Inflammatory macrophage (primary cell): Measurements from ENCODE around the gene MPND.
A peak's percentile ranks its signal among the peaks of the same experiment; 100 is the strongest.

Experiments used
- DNase-seq, 2 donors: peaks; one replicate each; pipeline ENCODE4 v3.0.0-alpha.2; 2020 to 2022
- total RNA-seq, 18 experiments: gene quantifications; one replicate each; lab custom pipeline; 2026; ENCODE audit warnings: mixed read lengths in 6 of 18, inconsistent platforms in 2 of 18; lab: John Stamatoyannopoulos, UW

The MPND gene, protein sequence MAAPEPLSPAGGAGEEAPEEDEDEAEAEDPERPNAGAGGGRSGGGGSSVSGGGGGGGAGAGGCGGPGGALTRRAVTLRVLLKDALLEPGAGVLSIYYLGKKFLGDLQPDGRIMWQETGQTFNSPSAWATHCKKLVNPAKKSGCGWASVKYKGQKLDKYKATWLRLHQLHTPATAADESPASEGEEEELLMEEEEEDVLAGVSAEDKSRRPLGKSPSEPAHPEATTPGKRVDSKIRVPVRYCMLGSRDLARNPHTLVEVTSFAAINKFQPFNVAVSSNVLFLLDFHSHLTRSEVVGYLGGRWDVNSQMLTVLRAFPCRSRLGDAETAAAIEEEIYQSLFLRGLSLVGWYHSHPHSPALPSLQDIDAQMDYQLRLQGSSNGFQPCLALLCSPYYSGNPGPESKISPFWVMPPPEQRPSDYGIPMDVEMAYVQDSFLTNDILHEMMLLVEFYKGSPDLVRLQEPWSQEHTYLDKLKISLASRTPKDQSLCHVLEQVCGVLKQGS
- 22.2 to 90.0 (median 53.8) reads per million in 18 experiments for total RNA-seq

DNA sequence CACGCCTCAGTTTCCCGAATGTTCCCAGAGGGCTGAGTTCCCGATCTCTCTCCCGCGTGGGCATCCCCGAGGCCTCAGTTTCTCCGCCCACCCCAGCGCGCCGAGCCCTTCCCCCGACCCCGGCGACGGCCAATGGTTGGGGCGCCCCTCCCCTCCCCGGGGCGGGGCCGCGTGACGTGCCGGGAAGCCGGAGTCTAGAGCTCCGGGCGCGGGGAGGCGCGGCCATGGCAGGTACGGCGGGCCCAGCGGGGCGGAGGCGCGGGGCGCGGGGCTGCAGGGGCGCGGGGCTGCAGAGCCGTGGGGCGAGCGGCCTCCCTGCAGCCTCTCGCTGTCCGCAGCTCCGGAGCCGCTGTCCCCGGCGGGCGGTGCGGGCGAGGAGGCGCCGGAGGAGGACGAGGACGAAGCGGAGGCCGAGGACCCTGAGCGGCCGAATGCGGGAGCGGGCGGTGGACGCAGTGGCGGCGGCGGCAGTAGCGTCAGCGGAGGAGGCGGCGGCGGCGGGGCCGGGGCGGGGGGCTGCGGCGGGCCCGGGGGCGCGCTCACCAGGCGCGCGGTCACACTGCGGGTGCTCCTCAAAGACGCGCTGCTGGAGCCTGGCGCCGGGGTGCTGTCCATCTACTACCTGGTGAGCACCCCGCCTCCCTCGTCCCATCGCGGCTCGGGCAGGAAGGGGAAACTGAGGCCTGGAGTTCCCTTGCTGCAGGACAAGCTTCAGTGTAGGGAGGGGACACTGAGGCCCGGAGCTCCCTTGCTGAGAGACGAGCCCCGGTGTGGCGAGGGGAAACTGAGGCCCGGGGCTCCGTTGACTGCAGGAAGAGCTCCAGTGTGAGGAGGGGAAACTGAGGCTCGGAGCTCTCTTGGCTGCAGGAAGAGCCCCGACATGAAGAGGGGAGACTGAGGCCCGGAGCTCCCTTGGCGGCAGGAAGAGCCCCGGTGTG is at the start of gene MPND:
TSS of gene MPND (plus strand) at position 193 of the 938 bp plus-strand sequence. CDS start at position 225, 32 bp downstream.
- DNase-seq = peak; percentile 86 to 91

DNA sequence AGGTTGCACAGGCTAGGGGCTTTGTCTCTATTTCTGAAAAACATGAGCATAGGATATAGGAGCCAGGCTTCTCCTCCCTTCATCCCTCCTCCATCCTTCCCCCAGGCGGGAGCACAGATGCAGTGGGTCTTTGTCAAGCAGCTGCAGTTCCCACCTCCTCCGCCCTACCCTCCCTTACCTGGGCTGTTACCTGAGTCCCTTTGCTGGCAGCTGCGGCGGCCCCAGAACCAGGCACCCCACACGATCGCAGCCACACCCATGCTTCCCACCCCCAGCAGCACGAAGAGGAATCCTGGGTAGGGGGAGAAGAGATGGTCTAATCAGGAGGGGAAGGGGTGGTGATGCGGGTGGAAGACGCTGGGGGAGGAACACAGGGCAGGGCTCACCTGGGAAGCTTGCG is 49.0 kb upstream of the MPND start:
- no peak for DNase-seq

DNA sequence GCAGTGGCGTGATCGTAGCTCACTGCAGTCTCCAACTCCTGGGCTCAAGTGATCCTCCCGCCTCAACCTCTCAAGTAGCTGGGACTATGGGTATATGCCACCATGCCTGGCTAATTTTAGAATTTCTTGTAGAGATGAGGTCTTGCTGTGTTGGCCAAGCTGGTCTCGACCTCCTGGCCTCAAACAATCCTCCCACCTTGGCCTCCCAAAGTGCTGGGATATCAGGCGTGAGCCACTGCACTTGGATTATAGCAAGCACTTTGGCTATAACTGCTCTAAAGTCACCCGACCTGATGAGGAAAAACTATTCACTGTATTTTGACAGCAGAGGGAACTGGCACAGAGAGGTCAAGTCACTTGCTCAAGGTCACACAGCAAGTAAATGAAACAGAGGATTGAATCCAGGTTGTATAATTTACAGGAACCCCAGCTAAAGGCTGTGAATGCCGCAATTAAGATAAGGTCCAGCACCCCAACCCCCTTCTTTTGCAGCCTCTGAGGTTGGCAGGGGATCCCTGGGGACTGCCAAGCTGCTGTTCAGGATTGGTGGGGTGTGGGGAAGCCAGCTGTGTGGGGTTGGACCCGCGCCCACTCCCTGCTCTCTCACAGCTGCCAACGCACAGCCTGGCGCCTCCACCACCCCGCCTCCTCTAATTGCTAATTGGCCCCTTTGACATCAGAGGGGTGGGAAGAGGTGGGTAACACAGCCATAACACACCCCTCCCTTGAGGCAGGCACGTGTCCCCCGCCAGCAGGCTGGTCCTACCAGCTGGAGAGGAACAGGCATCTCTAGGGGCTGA is 47.2 kb upstream of the MPND start:
- no peak for DNase-seq

DNA sequence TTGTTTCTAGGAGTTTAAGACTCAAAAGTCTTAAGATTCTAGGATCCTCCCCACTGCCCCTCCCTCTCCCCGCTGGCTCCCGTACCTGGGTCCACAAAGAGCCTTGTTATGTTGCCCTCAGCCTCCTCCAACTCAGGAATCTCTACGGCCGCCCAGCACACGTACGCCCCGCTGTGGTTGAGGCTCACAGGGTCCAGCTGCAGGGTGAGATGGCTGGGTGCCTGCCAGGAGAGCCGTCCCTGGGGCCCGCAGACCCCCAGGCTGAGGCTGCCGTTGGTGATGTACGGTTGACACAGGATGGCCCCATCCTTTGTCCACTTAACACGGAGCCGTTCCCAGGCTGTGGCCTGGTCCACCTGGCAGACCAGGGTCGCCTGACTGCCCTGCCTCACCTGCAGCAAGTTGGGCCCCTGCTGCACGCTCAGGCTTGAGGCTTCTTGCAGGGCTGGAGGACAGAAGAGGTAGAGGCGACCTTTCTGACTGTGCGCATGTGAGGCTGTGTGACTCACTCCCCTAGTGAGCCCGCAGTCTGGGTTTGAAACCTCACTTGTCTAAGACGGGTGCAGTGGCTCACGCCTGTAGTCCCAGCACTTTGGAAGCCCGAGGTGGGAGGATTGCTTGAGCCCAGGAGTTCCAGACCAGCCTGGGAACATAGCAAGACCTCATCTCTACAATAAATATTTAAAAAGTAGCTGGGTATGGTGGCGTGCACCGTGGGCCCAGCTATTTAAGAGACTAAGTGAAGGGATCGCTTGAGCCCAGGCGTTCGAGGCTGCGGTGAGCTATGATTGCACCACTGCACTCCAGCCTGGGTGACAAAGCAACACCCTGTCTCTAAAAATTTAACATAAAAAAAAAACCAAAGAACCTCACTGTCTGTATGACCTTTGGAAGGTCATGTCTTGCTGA is 45.2 kb upstream of the MPND start:
- DNase-seq = no peak

DNA sequence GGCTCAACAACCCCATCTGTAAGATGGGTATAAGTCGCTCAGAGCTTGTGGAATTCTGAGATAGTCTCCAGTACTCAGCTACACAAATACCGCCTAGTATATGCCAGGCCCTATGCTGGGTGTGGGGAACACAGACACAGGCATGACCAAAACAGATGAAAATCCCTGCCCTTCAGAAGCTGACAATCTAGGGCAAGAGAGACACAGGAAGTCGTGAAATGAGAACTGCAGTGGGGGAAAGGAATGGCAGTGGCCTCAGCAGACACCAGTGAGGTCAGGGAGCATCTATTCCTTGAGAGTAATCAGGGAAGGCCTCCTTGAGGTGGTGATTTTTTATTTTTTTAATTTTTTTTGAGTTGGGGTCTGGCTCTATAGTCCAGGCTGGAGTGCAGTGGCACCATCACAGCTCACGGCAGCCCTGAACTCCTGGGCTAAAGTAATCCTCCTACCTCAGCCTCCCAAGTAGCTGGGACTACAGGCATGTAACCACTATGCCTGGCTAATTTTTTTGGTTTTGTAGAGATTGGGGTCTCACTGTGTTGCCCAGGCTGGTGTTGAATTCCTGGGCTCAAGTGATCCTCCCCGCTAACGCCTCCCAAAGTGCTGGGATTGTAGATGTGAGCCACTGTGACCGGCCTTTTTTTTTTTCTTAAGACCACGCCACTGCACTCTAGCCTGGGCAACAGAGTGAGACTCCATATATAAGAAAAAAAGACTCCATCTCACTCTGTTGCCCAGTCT is 44.4 kb upstream of the MPND start:
- DNase-seq = no peak

DNA sequence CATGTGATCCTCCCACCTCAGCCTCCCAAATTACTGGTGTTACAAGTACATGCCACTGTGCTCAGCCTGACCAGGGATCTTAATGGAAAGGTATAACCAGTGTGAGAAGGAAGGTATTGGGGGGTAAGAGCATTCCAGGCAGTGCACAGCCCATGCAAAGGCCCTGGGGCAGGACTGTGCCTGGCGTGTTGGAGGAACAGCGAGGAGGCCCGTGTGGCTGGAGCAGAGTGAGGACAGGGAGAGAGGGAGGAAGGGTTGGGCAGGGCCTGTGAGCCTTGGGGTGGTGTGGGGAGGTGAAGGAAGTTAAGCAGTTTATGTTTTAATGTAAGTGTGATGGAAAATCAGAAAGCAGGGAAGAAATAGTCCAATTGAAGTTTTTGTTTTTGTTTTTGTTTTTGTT is 42.8 kb upstream of the MPND start:
- DNase-seq = no peak

DNA sequence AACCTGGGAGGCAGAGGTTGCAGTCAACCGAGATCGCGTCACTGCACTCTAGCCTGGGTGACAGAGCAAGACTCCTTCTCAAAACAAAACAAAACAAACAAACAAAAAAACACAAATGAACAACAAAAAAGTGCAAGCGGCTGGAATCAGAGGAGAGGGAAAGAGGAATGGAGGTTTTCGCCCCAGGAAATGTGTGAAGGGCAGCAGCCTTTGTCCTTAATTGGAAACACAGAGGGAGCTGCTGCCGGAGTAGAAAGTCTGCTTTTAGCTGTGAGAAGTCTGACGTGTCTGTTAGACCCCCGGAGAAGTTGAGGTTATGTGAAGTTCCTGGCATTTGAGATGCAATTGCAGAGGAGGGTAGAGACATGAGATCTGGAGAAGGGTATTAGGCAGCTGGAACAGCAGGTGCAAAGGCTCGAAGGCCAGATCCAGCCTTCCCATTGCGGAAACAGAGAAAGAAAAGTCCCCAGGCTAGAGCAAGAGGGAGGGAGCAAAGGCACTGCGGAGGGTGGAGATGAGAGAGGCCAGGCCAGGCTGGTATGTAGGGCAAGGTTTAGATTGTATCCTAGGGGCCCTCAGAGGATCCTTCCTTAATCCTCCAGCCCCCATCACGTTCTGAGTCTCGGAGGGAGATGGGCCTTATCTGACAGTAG is 41.6 kb upstream of the MPND start:
- DNase-seq = no peak

DNA sequence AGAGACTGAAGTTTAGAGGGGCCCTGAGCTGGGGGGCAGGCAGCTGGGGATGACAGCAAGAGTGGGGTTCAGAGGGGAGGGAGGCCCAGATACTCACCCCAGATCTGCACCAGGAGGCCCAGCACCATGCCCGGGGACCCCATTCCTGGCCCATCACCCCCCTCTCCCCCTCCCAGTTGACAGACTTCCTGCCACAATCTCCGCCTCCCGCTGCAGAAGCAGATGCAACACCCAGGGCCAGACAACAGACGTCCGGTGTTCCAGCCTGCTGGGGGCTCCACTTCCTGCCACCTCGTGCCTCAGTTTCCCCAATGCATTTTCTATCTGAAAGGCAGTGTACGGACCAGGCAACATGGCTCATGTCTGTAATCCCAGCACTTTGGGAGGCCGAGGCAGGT is 41.1 kb upstream of the MPND start, which contains the start of gene TMIGD2:
TSS of gene TMIGD2 (minus strand) at position 147 of the 398 bp plus-strand sequence. CDS start at position 143, 4 bp downstream.
- no peak for DNase-seq

DNA sequence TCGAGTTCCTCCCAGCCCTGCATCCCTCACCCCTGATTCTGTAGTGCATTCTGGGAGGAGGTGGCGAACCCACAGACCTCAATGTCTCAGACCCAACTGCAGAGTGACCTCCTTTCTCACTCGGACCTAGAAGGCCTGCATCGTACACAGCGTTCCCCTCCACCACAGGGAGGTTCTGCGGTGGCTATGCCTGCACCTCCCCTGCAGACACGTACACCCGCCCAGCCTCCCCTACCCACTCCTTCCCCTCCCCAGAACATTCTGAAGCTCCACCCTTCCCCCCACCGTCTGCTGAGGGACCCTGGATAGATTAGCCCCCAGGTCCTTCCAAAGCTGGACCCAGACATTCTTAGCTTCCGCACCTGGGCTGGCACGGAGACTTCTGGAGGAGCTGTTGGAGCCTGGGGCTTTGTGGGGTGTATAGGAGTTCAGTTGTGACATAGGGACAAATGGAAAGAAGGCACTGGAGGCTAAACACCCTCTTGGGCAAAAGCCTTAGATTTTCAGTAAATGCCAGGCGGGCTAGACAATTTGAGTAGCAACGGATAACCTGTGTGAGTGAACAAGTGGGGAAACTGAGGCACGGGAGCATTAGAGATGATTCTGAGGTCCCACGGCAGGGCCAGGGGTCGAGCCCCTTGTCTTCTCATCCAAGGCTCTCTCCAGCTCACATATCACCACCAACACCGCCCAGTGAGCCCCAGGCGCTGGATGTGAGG is 39.4 kb upstream of the MPND start:
- no peak for DNase-seq

DNA sequence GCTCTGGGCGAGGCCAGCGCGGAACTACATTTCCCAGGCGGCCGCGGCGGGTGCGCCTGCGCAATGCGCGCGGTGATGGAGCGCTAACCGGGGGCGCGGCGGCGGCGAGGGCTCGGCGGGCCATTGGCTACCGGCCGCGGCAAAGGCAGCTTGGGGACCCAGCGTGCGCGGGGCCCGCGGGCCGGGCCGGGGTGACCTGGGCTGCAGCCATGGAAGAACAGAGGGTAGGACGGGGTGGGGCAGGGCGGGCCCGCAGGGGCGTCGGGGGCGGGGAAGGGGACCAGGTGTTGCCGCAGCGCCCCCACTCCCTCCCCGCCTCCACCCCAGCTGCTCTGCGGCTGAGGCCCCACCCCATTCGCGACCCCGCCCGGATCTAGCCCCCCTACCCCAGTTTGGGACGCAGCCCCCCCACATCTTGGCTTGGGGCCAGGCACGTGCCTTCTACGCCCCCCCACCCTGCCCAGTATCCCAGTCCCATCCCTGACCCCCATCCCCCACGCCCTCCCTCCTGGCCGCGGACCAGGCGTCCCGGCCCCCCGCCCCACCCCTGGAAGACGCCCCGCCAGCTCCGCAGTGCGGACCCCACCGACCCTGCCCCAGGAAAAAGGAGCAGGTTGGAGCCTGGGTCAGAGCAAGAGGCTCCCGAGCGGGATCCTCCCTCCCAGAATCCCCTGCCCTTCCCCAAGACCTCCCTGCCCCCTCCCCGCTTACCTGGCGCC is 38.7 kb upstream of the MPND start, which contains the start of gene FSD1:
TSS of gene FSD1 (plus strand) at position 61 of the 719 bp plus-strand sequence. CDS start at position 210, 149 bp downstream.
- DNase-seq = peak; percentile 12 to 19

DNA sequence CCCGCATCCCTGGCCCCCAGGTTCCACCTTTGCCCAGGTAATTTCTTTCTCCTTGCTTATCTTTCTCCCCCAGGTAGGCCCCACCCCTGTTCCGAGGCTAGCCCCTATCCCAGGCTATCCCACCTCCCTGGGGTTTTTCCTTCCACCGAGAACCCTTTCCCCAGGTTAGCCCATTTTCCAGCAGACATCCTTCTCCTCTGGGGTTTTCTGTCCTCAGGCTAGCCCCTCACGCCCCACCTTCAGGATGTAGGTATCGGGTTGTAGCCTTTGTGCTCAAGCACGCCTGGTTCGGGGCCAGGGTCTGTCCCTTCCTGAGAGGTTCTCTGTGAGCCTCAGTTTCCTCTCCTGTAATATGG is 38.1 kb upstream of the MPND start:
- DNase-seq = no peak

DNA sequence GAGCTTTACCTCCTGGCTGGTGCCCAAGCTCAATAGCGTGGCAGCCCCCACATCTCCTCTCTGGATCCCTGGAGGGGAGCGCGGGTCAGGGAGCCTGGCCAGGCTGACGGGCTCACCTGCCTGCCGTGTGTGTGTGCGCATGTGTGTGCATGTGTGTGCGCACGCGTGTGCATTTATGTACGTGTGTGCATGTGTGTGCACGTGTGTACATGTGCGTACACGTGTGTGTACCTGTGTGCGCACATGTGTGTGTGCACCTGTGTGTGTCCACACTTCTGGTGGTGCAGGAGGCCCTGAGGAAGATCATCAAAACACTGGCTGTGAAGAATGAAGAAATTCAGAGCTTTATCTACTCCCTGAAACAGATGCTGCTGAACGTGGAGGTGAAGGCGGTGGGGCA is 37.7 kb upstream of the MPND start:
- DNase-seq = no peak

DNA sequence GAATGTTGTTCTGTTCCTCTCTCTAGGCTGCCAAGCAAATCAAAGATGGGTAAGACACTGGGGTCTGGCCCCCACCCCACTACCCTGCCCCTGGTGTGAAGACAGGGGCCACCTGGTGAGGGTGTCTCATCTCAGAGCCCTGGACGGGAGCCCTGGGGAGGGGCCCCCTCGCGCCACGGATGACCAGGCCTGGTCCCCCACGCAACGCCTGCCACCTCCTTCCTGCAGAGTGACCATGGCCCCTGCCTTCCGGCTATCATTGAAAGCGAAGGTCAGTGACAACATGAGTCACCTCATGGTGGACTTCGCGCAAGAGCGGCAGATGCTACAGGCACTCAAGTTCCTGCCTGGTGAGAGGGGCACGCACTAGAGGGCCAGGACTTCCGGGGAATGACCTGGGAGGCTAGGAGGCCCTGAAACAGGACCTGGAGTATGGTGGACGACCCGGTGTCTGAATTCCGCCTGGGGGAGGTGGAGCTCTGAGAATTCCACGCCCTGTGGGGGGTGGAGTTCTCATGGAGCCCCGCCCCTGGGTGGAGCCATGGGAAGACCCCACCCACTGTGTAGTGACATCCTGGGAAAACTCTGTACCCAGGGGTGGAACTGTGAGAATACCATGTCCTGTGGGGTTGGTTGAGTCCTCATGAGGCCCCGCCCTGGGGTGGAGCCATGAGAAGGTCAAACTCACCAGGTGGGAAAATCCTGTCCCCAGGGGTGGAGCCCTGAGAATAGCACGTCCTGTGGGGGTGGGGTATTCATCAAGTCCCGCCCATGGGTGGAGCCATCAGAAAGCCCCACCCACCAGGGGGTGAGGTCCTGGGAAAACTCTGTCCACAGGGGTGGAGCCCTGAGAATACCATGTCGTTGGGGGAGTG is 32.9 kb upstream of the MPND start:
- no peak for DNase-seq

DNA sequence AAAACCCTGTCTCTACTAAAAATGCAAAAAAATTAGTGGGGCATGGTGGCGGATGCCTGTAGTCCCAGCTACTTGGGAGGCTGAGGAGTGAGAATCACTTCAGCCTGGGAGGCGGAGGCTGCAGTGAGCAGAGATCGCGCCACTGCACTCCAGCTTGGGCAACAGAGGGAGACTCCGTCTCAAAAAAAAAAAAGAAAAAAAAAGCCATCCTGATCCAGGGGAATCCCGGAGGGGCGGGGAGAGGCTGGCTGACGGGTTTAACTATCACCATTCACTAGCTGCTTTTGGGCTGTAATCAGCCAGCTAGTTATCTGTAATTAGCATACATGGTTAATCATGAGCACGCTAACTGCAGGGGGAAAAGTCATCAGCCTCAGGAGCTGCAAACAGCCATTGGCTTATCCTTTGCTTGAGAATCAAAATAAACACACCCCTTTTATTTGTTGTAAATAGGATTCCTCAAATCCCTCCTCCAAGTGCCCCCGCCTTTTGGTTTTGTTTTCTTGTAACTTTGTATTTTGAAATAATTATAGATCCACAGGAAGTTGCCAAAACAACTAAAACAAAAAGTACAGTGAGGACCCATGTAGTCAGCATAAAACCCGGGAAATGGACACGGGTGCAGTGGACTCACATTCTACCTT is 29.4 kb upstream of the MPND start:
- DNase-seq = peak; percentile 15 to 33

DNA sequence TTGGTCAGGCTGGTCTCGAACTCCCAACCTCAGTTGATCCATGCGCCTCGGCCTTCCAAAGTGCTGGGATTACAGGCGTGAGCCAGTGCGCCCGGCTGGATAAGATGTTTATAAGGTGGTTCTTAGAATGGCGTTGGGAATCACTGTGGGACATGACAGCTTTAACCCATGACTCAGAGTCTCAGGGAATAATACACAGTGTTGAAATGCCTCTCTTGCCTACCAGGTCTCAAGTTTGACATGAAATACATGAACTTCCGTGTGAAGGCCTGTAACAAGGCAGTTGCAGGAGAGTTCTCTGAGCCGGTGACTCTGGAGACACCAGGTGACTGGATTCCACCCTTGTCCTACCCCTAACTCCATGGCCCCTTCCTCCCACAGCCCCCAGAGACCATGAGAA is 26.4 kb upstream of the MPND start:
- peak in 1 of 2 donors; percentile 19 for DNase-seq

DNA sequence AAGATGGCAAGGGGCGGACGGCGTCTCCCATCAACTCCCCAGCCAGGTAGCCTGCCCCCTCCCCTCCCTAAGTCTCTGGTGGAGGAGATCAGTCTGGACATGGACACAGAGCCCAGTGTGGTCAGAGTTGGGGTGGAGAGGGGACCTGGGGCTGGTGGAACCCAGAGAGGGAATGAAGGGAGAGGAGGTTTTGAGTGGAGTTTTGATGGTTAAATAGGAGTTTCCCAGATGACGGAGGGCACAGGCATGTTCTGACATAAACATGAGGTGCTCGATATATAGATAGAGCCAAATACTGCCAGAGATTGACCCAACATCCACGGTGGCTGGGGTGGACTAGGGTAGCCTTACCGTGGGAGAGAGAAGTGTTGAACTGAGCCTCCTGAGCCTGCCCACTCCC is 24.9 kb upstream of the MPND start:
- no peak for DNase-seq
